ENCODE measurements around the gene TSC22D1.
A peak's percentile ranks its signal among the peaks of the same experiment; 100 is the strongest.
"Not testable (repeated sequence)": the region's sequence is repeated elsewhere in the genome, so short reads cannot be mapped to it uniquely, and the experiment has no call there.

The TSC22D1 gene
- long read RNA-seq, donor 1, full-length matches to known transcripts, result 234 of 234 reads
- long read RNA-seq, donor 1, partial matches to known transcripts, result 0 of 234 reads
- long read RNA-seq, donor 1, other reads (novel, unspliced or antisense), result 0 of 234 reads
- long read RNA-seq, donor 2, full-length matches to known transcripts, result 132 of 132 reads
- long read RNA-seq, donor 2, partial matches to known transcripts, result 0 of 132 reads
- long read RNA-seq, donor 2, other reads (novel, unspliced or antisense), result 0 of 132 reads
- long read RNA-seq, donor 3, full-length matches to known transcripts, result 111 of 117 reads
- long read RNA-seq, donor 3, partial matches to known transcripts, result 6 of 117 reads
- long read RNA-seq, donor 3, other reads (novel, unspliced or antisense), result 0 of 117 reads
- long read RNA-seq, donor 4, full-length matches to known transcripts, result 182 of 187 reads
- long read RNA-seq, donor 4, partial matches to known transcripts, result 5 of 187 reads
- long read RNA-seq, donor 4, other reads (novel, unspliced or antisense), result 0 of 187 reads
- long read RNA-seq, donor 5, full-length matches to known transcripts, result 201 of 206 reads
- long read RNA-seq, donor 5, partial matches to known transcripts, result 5 of 206 reads
- long read RNA-seq, donor 5, other reads (novel, unspliced or antisense), result 0 of 206 reads
- long read RNA-seq, donor 6, full-length matches to known transcripts, result 173 of 173 reads
- long read RNA-seq, donor 6, partial matches to known transcripts, result 0 of 173 reads
- long read RNA-seq, donor 6, other reads (novel, unspliced or antisense), result 0 of 173 reads
- long read RNA-seq, donor 7, full-length matches to known transcripts, result 233 of 233 reads
- long read RNA-seq, donor 7, partial matches to known transcripts, result 0 of 233 reads
- long read RNA-seq, donor 7, other reads (novel, unspliced or antisense), result 0 of 233 reads
- long read RNA-seq, donor 8, full-length matches to known transcripts, result 192 of 192 reads
- long read RNA-seq, donor 8, partial matches to known transcripts, result 0 of 192 reads
- long read RNA-seq, donor 8, other reads (novel, unspliced or antisense), result 0 of 192 reads

- DNase-seq, result peak; percentile 86
These were observed at the start of gene TSC22D1 for GRCh38 chr13:44575741-44576350. TSC22D1 (minus strand) TSS chr13:44576330; CDS start chr13:44576074, 256 bp downstream.

GRCh38 chr13:44622708-44623107 is 46.6 kb upstream of the TSC22D1 start:
- DNase-seq, result no peak

- DNase-seq, result no peak
These were observed 46.1 kb upstream of the TSC22D1 start for GRCh38 chr13:44622261-44622660.

- DNase-seq, result no peak
These were observed 43.9 kb upstream of the TSC22D1 start for GRCh38 chr13:44620057-44620456.

- DNase-seq, result no peak
These were observed 43.5 kb upstream of the TSC22D1 start for GRCh38 chr13:44619651-44620050.

GRCh38 chr13:44618326-44618725 is 42.2 kb upstream of the TSC22D1 start:
- no peak for DNase-seq

GRCh38 chr13:44617648-44618047 is 41.5 kb upstream of the TSC22D1 start:
- no peak for DNase-seq

GRCh38 chr13:44609137-44609536 is 33.0 kb upstream of the TSC22D1 start:
- DNase-seq, result no peak

GRCh38 chr13:44605721-44606120 is 29.6 kb upstream of the TSC22D1 start:
- DNase-seq, result no peak

- no peak for DNase-seq
These were observed 29.1 kb upstream of the TSC22D1 start for GRCh38 chr13:44605275-44605674.

- no peak for DNase-seq
These were observed 25.5 kb upstream of the TSC22D1 start for GRCh38 chr13:44601586-44601985.

- not testable (repeated sequence) for DNase-seq
These were observed 17.9 kb upstream of the TSC22D1 start for GRCh38 chr13:44593861-44594592.

GRCh38 chr13:44592216-44592847 is 16.2 kb upstream of the TSC22D1 start:
- DNase-seq, result no peak

- DNase-seq, result no peak
These were observed 15.2 kb upstream of the TSC22D1 start for GRCh38 chr13:44591316-44591715.

- DNase-seq, result no peak
These were observed 7.0 kb upstream of the TSC22D1 start for GRCh38 chr13:44583137-44583536.

GRCh38 chr13:44578067-44578400 is 1.9 kb upstream of the TSC22D1 start:
- DNase-seq, result no peak

- DNase-seq, result peak; percentile 93
These were observed 1.3 kb upstream of the TSC22D1 start for GRCh38 chr13:44577236-44578066.

- DNase-seq, result peak; percentile 88
These were observed 463 bp upstream of the TSC22D1 start for GRCh38 chr13:44576351-44577235.

- DNase-seq, result no peak
These were observed 1.1 kb downstream of the TSC22D1 start for GRCh38 chr13:44575035-44575434.
